Neural cell (in vitro differentiated cells): ENCODE results near the gene SNRNP25. TPM values are rescaled to one million over a fixed set of nuclear protein-coding genes. Genes with fewer than 3 reads are reported as not detected.

Experiments used
- H2AFZ ChIP-seq: fragments of 200-600, 300-800 bp; sonication (generic), shearing (Covaris generic); 2 replicates; pipeline ENCODE4 v1.6.0; 2014; ENCODE audit warnings: low read depth, mild to moderate bottlenecking, antibody characterized with exemption, low read length, moderate library complexity
- H3F3A ChIP-seq: fragments of 200-600 bp; shearing (Covaris generic); 2 replicates; pipeline ENCODE4 v1.6.1; 2016; ENCODE audit warnings: mild to moderate bottlenecking, moderate library complexity, mixed read lengths, antibody characterized with exemption, low read length; ENCODE audit not compliant: insufficient read depth, poor library complexity, severe bottlenecking
- H3K27ac ChIP-seq: fragments of 200-600, 300-800 bp; sonication (generic), shearing (Covaris generic); 2 replicates; pipeline ENCODE4 v1.5.1; 2014; ENCODE audit warnings: mild to moderate bottlenecking, low read length, moderate library complexity
- H3K27me3 ChIP-seq: fragments of 300-800, 200-600 bp; sonication (generic), shearing (Covaris generic); 2 replicates; pipeline ENCODE4 v1.6.0; 2014; ENCODE audit warnings: mild to moderate bottlenecking, low read depth, low read length, moderate library complexity; ENCODE audit not compliant: insufficient read depth
- H3K36me3 ChIP-seq: fragments of 300-800, 200-600 bp; sonication (generic), shearing (Covaris generic); 2 replicates; pipeline ENCODE4 v1.5.1; 2014; ENCODE audit warnings: mild to moderate bottlenecking, antibody characterized with exemption, low read length, moderate library complexity; ENCODE audit not compliant: insufficient read depth
- H3K4me2 ChIP-seq: fragments of 300-800, 200-600 bp; sonication (generic), shearing (Covaris generic); 2 replicates; pipeline ENCODE4 v1.6.0; 2014; ENCODE audit warnings: mild to moderate bottlenecking, low read length
- H3K4me3 ChIP-seq: fragments of 300-800, 200-600 bp; sonication (generic), shearing (Covaris generic); 2 replicates; pipeline ENCODE4 v1.5.1; 2014; ENCODE audit warnings: mild to moderate bottlenecking, low read length, moderate library complexity
- H3K79me2 ChIP-seq: fragments of 200-600 bp; shearing (Covaris generic); replicated peaks from 2 replicates; pipeline ENCODE4 v1.6.0; 2014; ENCODE audit warnings: mild to moderate bottlenecking, low read length, moderate library complexity; ENCODE audit not compliant: insufficient read depth
- H3K9ac ChIP-seq: fragments of 300-800, 200-600 bp; sonication (generic), shearing (Covaris generic); 2 replicates; pipeline ENCODE4 v1.6.1; 2016; ENCODE audit warnings: mild to moderate bottlenecking, low read length, mixed read lengths
- H3K9me2 ChIP-seq: fragments of 200-600 bp; shearing (Covaris generic); 2 replicates; pipeline ENCODE4 v1.6.1; 2016; ENCODE audit warnings: mild to moderate bottlenecking, low read length, mixed read lengths; ENCODE audit not compliant: insufficient read depth
- H3K9me3 ChIP-seq: fragments of 200-600, 300-800 bp; sonication (generic), shearing (Covaris generic); 2 replicates; pipeline ENCODE4 v1.6.1; 2016; ENCODE audit warnings: mild to moderate bottlenecking, mixed run types, low read length, moderate library complexity, mixed read lengths
- H4K20me1 ChIP-seq: fragments of 200-600 bp; shearing (Covaris generic); 2 replicates; pipeline ENCODE4 v1.6.1; 2016; ENCODE audit warnings: mild to moderate bottlenecking, mixed run types; ENCODE audit not compliant: insufficient read depth
- CTCF ChIP-seq: fragments of 450-650 bp; IDR thresholded peaks from 2 replicates; pipeline ENCODE4 v1.5.1; 2014; ENCODE audit warnings: antibody characterized with exemption, mild to moderate bottlenecking, moderate library complexity; ENCODE audit not compliant: poor library complexity, severe bottlenecking
- EP300 ChIP-seq: fragments of 450-650 bp; conservative IDR thresholded peaks from 2 replicates; pipeline ENCODE4 v1.6.1; 2014; ENCODE audit warnings: antibody characterized with exemption, mild to moderate bottlenecking, moderate library complexity; ENCODE audit not compliant: poor library complexity, severe bottlenecking
- EZH2 ChIP-seq: fragments of 200-600, 300-800 bp; shearing (Covaris generic), sonication (generic); IDR thresholded peaks from 2 replicates; pipeline ENCODE4 v1.6.1; 2014; ENCODE audit warnings: antibody characterized with exemption, low read length, borderline replicate concordance, mild to moderate bottlenecking; ENCODE audit not compliant: insufficient read depth, poor library complexity, severe bottlenecking
- MXI1 ChIP-seq: fragments of 450-650 bp; conservative IDR thresholded peaks from 2 replicates; pipeline ENCODE4 v1.6.1; 2014; ENCODE audit warnings: antibody characterized with exemption, mild to moderate bottlenecking; ENCODE audit not compliant: poor library complexity, severe bottlenecking
- POLR2AphosphoS5 ChIP-seq: IDR thresholded peaks from 2 replicates; pipeline ENCODE4 v1.6.1; 2012
- RAD21 ChIP-seq: fragments of 450-650 bp; conservative IDR thresholded peaks from 2 replicates; pipeline ENCODE4 v1.6.1; 2014; ENCODE audit warnings: antibody characterized with exemption, mild to moderate bottlenecking, moderate library complexity
- REST ChIP-seq: IDR thresholded peaks from 2 replicates; pipeline ENCODE4 v1.6.1; 2012; ENCODE audit warnings: borderline replicate concordance
- SMC3 ChIP-seq: fragments of 450-650 bp; conservative IDR thresholded peaks from 2 replicates; pipeline ENCODE4 v1.6.1; 2014; ENCODE audit warnings: antibody characterized with exemption, mild to moderate bottlenecking, moderate library complexity; ENCODE audit not compliant: poor library complexity
- TAF1 ChIP-seq: IDR thresholded peaks from 2 replicates; pipeline ENCODE4 v1.6.1; 2012; ENCODE audit warnings: low read depth
- polyA plus RNA-seq: library from polyadenylated mRNA; depleted of rRNA; stranded (reverse); fragments of >200 nt; gene quantifications from 2 replicates; pipeline ENCODE4 v1.2.3, GENCODE V29; 2014

SNRNP25 gene
- polyA plus RNA-seq, 1 donor from 2014 or later, result 46.4 TPM

- Histone ChIP-seq H3K36me3 (no peaks in the 10 kb centered on the region), H3K4me2 (no peak overlapping the region), H4K20me1 (no peaks in the 10 kb centered on the region), H2AFZ (no peak overlapping the region), H3K27ac (no peak overlapping the region), H3F3A (no peaks in the 10 kb centered on the region), H3K9me2 (no peaks in the 10 kb centered on the region), H3K79me2 (no peaks in the 10 kb centered on the region), H3K9ac (no peak overlapping the region), H3K9me3 (no peaks in the 10 kb centered on the region), H3K27me3 (no peaks in the 10 kb centered on the region), H3K4me3 (no peak overlapping the region)
- no peak for TF ChIP-seq POLR2AphosphoS5
- TF ChIP-seq RAD21, result no peak
- no peak for TF ChIP-seq TAF1
- no peak for TF ChIP-seq MXI1
- TF ChIP-seq CTCF, result no peak
- no peak for TF ChIP-seq SMC3
- no peak for TF ChIP-seq REST
- TF ChIP-seq EZH2, result no peak
- TF ChIP-seq EP300, result no peak
Measured at GRCh38 chr16:104355-104754, 50.7 kb downstream of the SNRNP25 start.

GRCh38 chr16:104928-105327 is 51.3 kb downstream of the SNRNP25 start:
- Histone ChIP-seq H4K20me1 (no peaks in the 10 kb centered on the region), H3K36me3 (no peaks in the 10 kb centered on the region), H3K9me2 (no peaks in the 10 kb centered on the region), H3F3A (no peaks in the 10 kb centered on the region), H3K27ac (no peak overlapping the region), H3K4me2 (no peak overlapping the region), H3K9ac (no peak overlapping the region), H3K79me2 (no peaks in the 10 kb centered on the region), H2AFZ (no peak overlapping the region), H3K9me3 (no peaks in the 10 kb centered on the region), H3K4me3 (no peak overlapping the region), H3K27me3 (no peaks in the 10 kb centered on the region)
- no peak for TF ChIP-seq EP300
- TF ChIP-seq RAD21, result no peak
- TF ChIP-seq SMC3, result no peak
- no peak for TF ChIP-seq POLR2AphosphoS5
- TF ChIP-seq REST, result no peak
